ENCODE results near the gene ROGDI. TPM values are rescaled to one million over a fixed set of nuclear protein-coding genes. Genes with fewer than 3 reads are reported as not detected.

ROGDI gene, protein sequence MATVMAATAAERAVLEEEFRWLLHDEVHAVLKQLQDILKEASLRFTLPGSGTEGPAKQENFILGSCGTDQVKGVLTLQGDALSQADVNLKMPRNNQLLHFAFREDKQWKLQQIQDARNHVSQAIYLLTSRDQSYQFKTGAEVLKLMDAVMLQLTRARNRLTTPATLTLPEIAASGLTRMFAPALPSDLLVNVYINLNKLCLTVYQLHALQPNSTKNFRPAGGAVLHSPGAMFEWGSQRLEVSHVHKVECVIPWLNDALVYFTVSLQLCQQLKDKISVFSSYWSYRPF
- 13.5 TPM for polyA plus RNA-seq (ENCODE audit: insufficient read length)

DNA sequence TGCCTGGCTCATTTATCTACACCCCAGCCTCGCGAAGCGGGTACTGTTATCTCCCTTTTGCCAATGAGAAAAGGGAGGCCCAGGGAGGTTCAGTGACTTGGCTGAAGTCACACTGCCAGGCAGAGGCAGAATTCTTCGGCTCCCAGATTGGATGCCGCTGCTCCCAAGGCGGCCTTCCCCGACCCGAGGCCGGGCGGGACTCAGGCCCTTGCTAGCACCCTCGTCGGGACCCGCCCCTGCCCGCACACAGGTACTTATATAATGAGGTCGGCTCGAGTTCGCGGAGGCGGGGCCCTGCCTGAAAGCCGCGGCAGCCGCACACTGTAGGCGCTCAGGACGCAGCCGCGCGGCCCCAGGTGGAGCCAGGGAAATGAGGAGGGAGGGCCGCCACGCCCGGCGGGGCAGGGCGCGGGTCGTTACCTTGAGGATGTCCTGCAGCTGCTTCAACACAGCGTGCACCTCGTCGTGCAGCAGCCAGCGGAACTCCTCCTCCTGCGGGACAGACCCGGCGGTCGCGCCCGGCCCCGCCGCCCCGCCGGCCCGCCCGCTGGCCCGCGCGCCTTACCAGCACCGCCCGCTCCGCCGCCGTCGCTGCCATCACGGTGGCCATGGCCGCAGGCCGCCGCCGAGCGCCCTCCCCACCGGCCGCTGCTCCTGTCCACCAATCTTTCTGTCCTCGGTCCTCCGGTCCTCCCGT is at the start of gene ROGDI:
TSS of gene ROGDI (minus strand) at position 672 of the 697 bp plus-strand sequence. CDS start at position 610, 62 bp downstream.
- no peak for DNase-seq (ENCODE audit: low read depth)

DNA sequence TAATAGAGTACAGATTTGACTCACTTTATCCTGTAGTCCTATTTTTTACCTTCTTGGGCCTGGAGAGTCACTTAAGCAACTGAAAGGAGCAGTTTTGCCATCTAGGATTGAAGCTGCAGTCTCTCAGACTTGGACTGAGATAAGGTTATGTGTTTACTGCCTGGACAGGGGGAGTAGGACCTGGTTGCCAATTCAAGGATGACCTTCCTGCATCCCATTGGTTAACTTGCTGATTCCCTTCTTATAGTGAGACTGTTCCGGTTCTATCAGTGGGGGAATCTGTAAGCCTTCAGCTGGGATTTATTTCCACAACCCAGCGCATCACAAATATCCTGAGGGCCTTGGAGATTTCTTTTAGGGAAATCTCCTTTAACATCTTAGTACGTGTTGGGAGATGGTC is 47.8 kb upstream of the ROGDI start:
- DNase-seq (ENCODE audit: low read depth): no peak

DNA sequence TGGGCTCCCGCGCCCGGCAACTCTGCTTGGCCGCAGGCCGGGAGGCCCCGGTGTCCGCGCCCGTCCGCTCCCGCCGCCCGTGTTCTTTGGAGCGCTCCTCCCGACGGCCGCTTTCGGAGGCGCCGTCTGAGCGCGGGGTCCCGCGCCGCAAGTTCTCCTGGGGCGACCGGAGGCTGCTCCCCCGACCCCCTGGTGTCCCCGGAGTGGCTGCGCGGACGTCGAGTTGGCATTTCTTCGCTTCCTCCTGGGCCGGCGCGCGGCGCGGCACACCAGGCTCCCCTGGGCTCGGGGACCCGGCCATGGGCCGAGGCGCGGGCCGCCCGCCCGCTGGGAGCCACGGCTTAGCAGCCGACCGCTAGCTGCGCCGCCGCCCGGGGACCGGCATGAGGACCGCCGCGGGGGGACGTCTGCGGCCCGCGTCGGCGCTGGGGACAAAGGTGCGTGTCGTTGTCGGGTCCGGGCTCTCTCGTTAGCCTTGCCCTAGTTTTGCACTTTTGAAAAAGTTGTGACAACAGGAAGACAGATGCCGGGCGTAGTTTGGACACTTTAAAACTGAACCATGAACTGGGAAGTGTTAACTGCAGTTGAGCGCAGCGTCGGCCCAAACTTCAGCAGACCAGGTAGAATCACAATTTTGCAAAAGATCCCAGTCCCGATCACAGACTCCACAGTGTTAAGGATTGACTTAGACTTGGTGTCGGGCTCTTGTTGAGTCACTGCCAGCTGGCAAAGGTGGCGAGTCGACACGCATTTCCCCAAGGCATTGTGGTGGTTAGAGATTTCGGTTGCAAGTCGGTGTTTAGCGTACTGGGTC is 45.5 kb upstream of the ROGDI start:
- DNase-seq (ENCODE audit: low read depth): no peak

DNA sequence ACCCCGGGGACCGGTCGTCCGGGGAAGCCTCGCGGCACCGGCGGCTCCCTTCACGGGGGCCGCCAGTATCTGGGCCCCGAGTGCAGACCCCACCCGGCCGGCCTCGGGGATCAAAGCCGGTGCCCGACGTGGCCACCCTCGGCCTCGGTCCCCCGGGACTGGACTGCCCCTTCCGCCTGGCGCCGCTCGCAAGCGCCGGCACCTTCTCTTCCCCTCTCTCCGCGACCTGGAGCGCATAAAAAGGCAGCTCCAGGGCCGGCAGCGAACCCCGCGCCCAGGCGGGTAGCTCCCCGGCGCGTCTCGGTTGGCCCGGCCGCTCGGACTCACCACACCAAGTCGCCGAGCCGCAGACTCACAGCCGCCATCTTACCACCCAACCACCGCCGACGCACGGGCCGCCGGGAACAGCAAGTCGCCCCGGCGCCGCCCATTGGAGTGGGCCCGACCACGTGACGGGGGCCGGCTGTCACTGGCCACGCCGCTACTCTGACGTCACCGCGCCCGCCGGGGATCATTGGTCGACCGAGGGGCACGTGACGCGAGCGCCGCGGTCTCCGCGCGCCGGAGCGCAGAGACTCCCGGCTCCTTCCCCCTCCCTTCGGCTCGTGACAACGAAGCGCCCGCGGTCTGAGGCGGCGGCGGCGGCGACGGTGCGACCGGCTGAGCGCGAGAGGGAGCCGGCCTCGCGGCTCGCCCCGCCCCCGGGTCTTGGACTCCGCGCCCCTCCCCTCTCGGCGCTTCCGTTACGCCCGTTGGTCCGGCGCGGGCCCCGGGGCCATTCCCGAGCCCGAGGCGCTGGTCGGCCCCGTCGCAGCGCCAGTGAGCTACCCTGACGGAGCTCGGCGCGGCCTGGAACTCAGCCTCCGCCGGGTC is 44.7 kb upstream of the ROGDI start, which contains the start of the genes GLYR1 and UBN1:
TSS of gene GLYR1 (minus strand) at position 388 of the 873 bp plus-strand sequence. CDS start at position 365, 23 bp downstream.
TSS of gene UBN1 (plus strand) at position 581 of the 873 bp plus-strand sequence. CDS start 5,437 bp downstream, outside the sequence.
- peak; percentile 82 for DNase-seq (ENCODE audit: low read depth)

DNA sequence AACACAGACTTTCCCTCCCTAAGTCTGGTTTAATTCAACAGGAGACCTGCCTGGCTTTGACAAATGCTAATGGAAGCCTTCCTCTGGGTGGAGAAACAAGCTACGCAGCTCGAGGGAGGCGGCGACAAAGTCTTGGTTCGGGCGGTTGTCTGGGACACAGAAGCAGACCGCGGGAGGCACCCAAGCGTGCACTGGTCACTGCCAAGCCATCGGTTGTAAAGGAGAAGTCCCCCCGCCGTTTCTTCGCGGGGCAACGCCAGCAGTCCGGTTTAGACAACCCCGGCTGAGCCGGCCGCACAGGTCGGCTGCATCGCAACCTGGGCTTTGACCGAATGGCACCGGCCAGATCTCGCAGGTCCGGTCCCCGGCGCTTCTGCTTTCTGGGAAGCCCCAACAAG is 44.1 kb upstream of the ROGDI start:
- no peak for DNase-seq (ENCODE audit: low read depth)

DNA sequence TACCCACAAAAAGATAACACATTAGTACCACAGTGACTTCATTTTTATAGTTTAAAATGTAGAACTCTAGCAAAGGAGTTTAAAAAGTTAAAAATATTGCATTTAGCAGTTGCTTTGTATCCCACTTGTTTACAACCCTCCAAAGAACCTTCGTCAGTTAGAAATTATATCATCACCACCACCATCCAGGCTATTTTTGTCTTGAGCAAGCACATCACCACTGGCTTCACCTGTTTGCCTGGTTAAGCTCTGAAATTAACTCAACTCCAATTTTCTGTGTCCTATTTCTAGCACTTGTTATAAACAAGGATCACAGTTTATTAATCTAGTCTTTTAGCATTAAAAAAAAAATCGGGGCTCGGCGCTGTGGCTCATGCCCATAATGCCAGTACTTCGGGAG is 38.6 kb upstream of the ROGDI start:
- DNase-seq (ENCODE audit: low read depth): no peak

DNA sequence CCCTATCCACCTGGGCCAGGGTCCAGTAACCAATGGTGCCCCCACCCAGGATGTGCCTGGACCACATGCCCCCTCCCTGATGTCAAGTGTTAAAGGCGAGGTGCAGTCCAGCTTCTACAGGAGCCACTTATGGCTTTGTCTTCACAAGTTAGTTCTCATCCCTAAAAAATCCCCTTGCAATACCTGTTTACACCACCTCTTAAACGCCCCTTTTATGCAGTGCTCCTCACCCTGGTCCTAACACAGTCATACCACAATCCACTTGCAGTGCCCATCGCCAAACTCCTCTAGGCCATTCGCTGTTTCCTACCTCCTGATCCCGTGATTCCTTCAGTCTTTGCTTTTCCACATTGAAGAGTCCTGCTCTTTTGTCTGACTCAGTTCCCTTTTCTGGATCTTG is 37.5 kb upstream of the ROGDI start:
- no peak for DNase-seq (ENCODE audit: low read depth)

DNA sequence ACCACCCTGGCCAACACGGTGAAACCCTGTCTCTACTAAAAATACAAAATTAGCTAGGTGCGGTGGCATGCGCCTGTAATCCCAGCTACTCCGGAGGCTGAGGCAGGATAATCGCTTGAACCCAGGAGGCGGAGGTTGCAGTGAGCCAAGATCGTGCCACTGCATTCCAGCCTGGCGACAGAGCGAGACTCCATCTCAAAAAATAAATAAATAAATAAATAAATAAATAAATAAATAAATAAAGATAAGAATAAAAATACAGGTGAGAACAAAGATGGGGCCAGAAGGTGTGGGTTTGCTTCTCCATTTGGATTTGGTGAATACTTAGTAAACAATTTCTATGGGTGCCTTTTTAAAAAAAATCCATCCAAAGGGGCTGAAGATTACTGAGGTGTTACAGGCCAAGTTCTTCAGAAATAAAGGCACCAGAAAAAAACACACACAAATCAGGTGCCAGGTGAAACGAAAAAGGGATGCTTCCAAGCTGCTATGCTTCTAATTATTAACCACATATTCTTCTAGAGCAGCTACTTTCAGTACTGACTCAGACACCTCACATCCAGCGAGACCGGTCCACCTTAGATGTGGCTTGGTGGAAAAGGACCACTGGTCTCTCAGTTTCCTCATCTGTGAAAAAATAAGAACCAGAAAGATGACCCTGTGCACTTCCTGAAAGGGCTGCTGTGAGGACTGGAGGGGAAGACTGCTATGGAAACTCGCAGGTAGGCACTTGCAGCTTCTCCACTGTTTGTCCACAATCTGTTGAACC is 35.5 kb upstream of the ROGDI start:
- no peak for DNase-seq (ENCODE audit: low read depth)

DNA sequence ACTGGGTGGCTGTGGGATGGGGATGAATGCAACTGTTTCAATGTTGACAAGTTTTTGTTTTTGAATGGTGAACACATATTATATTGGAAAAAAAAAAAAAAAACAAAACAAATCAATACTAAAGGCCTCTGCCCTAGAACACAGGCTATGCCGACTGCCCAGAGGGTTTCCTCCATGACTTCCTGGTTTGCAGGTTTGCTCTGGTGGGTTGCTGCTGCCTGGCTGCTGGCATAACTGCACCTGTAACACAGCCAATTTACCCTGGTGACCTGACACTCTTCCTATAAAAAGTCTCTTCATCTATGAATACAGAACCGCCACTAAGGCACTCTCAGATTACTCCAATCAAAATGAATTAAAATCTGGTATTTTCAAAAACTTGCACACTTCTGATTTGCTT is 34.3 kb upstream of the ROGDI start:
- DNase-seq (ENCODE audit: low read depth): no peak

DNA sequence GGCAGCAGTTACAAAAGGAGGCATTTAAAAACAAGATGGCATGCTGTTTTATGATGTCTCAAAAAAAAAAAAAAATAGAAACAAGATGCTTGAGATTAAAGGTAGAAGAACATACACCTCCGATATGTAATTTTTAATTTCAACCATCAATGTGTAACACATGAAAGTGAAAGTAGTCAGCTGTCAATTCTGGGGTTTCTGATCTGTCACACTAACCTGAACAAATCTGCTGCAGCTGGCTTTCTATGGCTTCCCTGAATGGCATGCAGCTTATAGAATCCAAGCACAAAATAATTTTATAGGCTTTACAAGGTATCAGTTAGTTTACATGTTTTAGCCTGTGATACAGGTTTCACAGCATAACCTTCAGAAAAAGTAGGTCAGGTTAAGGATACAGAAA is 31.2 kb upstream of the ROGDI start:
- no peak for DNase-seq (ENCODE audit: low read depth)

DNA sequence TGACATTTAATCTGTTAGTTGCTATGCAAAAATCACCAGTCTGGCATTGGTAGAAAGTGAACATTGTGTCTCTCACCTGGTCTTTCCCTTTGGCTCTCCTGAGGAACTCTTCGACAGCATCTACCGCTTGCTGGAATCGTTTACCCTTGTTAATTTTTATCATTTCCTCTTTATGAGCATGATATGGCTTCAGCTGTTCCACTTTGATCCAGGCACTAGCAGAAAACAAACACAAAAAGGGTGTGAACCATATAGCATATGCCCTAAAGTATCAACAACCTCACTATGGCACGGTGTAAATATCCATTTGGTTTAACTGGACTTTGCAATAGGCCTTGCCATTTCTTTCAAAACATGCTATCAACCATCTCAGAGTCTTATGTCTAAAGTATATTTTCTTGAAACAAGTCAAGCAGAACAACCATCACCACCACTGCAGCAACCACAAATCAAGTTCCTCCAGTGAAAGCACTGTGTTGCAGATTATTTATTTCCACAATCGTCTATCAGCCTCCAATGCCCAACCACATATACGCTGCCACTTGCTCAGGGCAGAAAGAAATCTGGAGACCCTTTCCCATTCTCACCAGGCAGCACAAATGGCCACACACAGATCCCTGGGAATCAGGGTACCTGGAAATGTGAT is 30.4 kb upstream of the ROGDI start:
- no peak for DNase-seq (ENCODE audit: low read depth)

DNA sequence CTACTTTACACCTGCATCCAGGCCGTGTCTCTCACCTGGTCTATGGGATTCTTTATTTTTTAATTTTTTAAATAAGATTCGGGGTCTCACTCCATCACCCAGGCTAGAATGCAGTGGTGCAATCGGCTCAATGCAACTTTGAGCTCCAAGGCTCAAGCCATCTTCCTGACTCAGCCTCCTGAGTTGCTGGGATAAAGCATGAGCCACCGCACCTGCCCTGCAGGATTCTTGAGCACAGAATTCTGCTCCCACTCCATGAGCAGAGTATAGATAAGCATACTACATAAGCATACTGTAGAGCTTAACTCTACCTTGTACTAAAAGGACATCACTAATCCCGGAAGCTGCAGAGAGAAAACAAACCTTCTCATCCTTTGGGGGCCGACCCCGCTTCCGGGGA is 29.2 kb upstream of the ROGDI start:
- DNase-seq (ENCODE audit: low read depth): no peak

DNA sequence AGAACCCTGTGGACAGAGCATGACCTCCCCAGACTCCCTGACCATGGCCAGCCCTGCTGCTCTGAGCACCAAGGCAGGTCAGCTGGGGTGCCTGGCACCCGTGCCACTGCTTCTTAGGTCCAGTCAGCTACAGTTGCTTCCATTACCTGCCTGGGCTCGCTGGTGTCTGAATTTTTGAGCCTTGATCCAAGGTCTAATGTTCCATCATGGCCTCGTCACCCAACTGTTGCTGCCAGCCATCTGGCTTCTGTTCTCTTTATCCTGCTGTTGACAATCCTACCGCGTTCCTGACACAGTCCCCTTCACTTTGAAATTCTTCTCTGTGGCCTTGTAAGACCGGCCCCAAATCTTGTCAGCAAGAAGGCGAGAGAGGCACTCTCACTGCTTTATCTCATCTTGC is 28.0 kb upstream of the ROGDI start:
- DNase-seq (ENCODE audit: low read depth): no peak

DNA sequence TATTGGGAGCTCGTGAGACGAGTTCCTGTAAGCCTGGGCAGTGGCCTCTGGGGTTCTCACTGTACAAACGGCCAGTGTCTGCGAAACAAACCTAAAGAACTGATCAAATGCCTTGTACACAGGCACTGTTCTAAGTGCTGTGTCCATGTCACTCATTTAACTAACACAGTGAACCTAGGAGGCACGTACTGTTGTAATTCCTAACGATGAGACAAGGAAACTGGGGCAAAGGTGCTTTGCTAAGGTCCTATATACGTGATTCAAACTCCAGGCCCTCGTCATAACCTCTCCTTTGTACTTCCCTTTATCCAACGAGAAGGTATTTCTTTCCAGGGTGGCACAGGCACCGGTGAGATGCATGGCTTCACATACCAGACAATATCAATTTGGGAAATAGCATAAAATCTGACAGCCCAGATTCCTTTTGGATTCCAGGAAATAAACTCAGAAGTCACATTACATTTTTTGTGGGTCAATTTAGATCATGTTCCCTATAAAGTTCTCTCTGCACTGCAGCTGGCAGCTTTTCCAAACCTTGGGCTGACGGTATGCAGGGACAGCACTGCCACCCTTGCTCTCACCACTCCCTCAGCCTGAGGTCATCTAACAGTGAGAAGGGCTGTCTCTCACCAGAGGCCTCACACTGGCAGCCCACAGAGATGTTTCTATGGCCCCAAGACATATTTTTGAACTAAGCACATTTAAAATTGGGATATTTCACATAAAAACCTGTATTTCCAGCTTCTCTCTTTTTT is 26.3 kb upstream of the ROGDI start:
- DNase-seq (ENCODE audit: low read depth): no peak

DNA sequence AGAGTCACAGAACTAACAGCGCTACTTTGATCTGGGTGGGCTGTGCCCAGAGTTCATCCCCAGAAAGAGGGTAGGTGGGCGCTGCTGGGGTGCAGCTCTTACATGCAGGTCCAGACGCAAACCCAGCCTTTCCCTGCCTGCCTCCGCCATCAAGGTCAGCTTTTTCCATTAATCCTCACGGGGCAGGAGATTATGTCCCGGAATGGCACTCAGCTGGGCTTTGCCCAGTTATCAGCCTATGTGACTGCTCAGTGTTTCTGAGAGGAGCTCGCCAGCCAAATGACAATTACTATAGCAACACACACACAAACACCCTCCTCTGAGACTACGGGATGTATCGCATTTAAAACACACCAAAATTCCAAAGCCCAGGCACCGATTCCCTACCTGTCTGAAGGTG is 24.5 kb upstream of the ROGDI start:
- no peak for DNase-seq (ENCODE audit: low read depth)

DNA sequence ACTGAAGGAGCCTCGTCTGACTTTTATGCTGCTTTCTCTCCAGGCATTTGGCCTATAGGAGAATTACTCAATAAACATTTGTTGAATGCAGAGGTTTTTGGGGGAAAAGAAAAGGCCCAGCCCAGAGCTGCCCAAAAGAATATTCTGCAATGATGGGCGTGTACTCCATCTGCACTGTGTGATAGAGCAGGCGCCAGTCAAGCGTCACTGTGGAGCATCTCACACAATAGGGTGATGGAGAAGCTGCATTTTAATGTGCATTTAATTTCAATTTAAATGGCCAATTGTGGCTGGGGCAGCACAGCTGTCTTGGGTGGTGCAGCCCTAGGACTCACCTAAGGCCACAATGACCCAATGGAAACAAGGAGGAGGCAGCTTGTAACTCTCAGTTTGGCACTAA is 24.1 kb upstream of the ROGDI start:
- DNase-seq (ENCODE audit: low read depth): no peak

DNA sequence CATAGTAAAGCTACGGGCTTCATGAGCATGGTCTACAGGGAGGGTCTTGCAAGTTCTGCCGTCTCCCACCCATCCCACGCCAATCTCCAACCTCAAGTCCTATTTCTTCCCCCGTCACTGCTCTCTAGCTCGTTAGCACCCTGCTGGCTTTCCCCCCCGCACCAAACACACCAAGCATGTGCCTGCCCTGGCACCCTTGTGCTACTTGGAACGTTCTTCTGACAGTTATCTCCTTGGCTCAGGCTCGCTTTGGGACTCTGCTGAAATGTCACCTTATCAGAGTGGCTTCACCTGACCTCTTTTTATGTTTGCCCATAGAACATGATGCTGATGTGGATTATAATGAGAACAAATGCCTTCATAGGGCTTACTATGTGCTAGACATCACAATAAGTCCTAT is 22.8 kb upstream of the ROGDI start:
- DNase-seq (ENCODE audit: low read depth): no peak

DNA sequence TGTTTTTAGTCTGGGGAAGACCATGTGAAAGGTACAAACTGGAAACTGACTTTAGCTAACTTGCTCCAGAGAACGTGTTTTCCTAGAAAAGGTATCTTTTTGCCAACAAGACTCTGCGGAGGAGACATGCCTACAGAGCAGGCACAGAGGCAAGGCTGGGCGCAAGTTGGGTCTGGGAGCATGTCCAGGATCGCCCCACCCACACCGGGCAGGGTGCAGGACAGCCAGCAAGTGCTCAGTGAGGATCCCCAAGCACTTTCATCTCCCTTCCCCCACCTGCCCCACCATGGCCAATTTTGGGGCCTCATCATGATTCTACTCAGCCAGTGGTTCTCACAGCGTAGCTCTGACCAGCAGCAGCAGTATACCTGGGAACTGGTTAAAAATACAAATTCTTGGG is 18.2 kb upstream of the ROGDI start:
- DNase-seq (ENCODE audit: low read depth): no peak

DNA sequence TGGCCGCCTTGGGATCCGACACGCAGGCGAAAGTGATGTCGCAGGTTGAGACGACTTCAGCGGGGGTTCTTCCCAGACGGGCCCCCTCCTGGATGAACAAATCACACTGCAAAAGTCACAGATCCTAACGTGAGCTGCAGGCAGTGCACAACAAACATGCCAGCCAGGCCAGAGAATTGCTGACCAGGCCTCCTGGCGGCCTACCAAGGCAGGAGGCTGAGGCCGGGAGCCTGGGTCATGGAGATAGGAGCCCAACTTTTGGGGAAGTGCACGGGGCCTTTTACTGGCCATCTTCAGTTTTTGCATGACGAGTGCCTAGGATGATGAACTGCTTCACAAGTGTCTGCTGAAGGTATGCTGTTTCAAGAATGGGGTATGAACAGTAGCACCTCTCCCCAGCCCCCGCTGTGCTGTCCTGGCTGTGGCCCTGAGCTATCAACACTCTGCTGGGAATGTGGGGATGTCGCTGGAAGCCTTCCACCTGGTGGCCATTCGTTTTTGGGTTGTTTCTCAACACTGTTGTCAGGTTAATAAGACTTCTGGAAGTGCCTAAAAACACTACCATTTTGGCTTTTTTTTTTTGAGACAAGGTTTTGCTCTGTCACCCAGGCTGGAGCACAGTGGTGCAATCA is 12.2 kb upstream of the ROGDI start:
- DNase-seq (ENCODE audit: low read depth): no peak
